Astrocyte of the hippocampus (primary cell): Measurements from ENCODE around the gene JPH4.

Experiments used
- DNase-seq: peaks from one replicate; pipeline ENCODE4 v3.0.0; 2011; ENCODE audit warnings: low read depth, low spot score

The JPH4 gene

GRCh38 chr14:23530375-23531055 is 48.1 kb downstream of the JPH4 start:
- no peak for DNase-seq

- no peak for DNase-seq
These were observed 49.6 kb downstream of the JPH4 start for GRCh38 chr14:23529016-23529415.

DNA sequence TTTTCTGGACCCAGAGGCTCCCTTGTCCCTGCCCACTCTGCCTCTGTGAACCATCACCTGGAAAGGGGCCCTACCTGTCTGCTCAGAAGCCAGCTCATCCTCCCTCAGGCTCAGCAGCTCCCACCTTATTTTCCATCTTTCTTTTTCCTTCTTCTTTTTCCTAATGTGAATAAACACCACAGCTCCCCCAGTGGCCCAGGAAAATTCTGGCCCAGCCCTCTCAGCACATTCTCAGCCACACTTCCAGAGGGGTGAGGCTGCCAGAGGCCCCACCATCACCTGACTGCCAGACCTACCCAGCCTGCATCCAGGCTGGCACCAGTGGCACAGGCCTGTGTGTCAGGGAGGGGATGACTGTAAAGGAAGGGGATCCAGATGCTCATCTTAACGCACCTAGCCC is 50.0 kb downstream of the JPH4 start:
- no peak for DNase-seq

DNA sequence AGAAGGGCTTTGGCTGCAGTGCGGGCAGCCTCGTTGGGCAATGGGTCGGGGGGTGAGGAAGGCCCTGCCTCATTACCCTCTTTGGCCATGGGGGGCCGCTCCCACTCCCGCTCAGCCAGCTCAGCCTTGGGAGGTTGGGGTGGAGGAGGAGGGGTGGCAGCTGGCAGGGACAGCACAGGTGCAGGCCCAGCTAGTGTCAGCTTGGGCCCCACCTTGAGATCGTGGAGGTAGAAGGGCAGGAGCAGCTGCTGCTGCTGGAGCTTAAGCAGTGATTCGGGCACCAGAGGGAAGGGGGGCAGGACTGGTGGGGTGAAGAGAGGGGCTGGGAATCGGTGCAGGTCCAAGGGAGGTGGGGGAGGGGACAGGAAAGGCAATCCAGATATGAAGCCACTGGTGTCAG is 53.0 kb downstream of the JPH4 start:
- DNase-seq = no peak

DNA sequence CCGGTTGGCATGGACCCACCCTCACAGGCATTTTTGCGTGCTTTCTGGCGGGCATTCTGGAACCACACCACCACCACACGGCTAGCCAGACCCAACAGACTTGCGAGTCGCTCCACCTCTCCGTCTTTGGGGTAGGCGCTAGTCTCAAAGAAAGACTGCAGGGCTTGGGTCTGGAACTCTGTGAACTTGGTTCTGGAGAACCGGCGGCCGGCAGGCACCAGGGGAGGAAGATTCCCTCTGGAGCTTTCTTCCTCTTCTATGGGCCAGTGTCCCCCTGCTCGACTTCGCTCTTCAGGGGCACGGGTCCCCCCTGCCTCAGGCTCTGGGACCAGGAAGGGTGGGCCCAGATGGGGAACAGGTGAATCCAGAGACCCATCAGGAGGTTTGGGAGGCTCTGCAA is 53.6 kb downstream of the JPH4 start:
- DNase-seq = no peak

- no peak for DNase-seq
These were observed 55.2 kb downstream of the JPH4 start for GRCh38 chr14:23523229-23524016.

- no peak for DNase-seq
These were observed 55.9 kb downstream of the JPH4 start for GRCh38 chr14:23522643-23523198.

DNA sequence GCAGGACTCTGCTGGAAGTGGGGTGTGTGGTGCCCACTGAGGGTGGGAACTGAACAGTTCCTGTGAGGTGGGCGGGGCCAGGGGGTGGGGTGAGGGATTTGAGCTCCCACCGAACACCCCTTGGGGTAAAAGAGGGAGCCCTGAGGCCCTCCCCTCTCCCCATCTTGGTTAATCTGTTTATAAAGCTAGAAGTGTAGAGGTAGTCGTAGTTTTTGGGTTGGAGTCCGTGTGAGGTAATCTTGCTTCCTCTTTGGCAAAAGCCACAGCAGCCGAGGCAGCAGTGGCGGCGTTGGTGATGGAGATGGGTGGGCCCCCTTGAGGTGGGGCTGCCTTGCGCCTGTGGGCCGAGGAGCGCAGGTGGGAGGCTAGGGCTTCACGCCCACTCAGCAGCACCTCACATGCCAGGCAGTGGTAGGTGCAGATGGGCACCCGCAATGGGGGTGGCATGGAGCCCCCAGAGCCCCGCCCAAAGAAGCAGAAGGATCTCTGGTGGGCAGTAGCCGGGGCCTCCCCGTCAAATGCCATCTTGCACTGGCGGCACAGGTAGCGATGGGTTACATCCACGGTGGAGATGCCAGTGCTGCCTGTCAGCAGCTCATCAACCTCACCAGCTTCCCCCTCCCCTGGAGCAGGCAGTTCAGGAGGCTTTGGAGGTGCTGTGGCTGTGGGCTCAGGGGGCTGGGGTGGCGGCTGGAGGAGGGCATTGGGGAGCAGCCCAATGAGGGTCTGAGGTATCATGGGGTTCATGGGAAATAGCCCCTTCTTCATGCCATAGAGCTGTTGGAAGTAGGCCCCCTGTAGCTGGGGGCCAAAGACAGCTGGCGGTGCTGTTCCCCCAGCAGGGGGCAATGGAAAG is 56.6 kb downstream of the JPH4 start:
- no peak for DNase-seq

- DNase-seq = no peak
These were observed 57.6 kb downstream of the JPH4 start for GRCh38 chr14:23520899-23521533.

DNA sequence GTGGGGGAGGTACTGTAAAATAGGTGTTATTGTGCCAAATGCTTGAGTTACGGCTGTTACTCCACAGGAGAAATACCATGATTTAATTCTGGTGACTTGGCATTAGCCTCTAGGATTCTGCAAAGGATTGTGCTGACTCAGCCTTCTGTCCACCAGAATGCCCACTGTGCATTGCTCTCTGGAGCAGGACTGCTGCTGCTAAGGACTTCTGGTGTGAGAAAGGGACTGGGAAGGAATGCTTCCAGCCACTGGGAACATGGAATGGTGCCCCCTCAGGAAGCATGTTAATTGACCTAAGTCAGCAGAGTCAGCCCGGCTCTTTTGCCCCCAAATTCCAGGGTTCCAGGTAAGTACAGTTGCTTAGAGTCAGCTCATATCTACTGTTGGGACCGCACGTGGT is 59.9 kb downstream of the JPH4 start:
- DNase-seq = peak; percentile 27
